Upper lobe of left lung (tissue), 6 donors: ENCODE data around the gene CATSPERD. TPM values are rescaled to one million over a fixed set of nuclear protein-coding genes. Genes with fewer than 3 reads are reported as not detected.

Experiments
- ATAC-seq, 2 donors: fragments of 200-7000 bp; cut with Tn5 transposase; one replicate each; pipeline ENCODE4 v1.9.1; 2022; ENCODE audit warnings: mild to moderate bottlenecking in 2 of 2, moderate library complexity in 2 of 2; ENCODE audit not compliant: low FRiP score in 2 of 2
- DNase-seq, 2 donors: peaks; one replicate each; pipeline ENCODE4 v3.0.0-alpha.2; 2019 to 2020
- H3K27ac ChIP-seq, 4 donors: fragments of 200-600 bp; sonication (generic); one replicate each; pipeline ENCODE4 v1.5.1; 2016 to 2019
- H3K27me3 ChIP-seq, 4 donors: fragments of 200-600 bp; sonication (generic); one replicate each; pipeline ENCODE4 v1.5.1; 2017 to 2019
- H3K36me3 ChIP-seq, 4 donors: fragments of 200-600 bp; sonication (generic); one replicate each; pipeline ENCODE4 v1.5.1; 2016 to 2019
- H3K4me1 ChIP-seq, 4 donors: fragments of 200-600 bp; sonication (generic); one replicate each; pipeline ENCODE4 v1.5.1; 2018 to 2019
- H3K4me3 ChIP-seq, 4 donors: fragments of 200-600 bp; sonication (generic); one replicate each; pipeline ENCODE4 v1.5.1; 2017 to 2019; ENCODE audit warnings: mild to moderate bottlenecking in 2 of 4, moderate library complexity in 1 of 4
- H3K9me3 ChIP-seq, 4 donors: fragments of 200-600 bp; sonication (generic); one replicate each; pipeline ENCODE4 v1.5.1; 2018 to 2019
- CTCF ChIP-seq, 6 experiments: fragments of 450-650 bp in 4 of 6; fragments of 200-600 bp in 2 of 6; sonication (generic) in 2 of 6; IDR thresholded peaks; one replicate each; pipeline ENCODE4 v1.5.1; 2016 to 2019; ENCODE audit warnings: antibody characterized with exemption in 6 of 6
- EP300 ChIP-seq, 4 donors: sonication (generic); formaldehyde crosslinking; IDR thresholded peaks; one replicate each; pipeline ENCODE4 v1.5.1; 2017; ENCODE audit warnings: antibody characterized with exemption in 4 of 4, control low read depth in 2 of 4
- POLR2A ChIP-seq, 4 donors: fragments of 450-650 bp; IDR thresholded peaks; one replicate each; pipeline ENCODE4 v1.5.1; 2016 to 2017; ENCODE audit warnings: antibody characterized with exemption in 4 of 4, mild to moderate bottlenecking in 2 of 4
- POLR2AphosphoS5 ChIP-seq, 2 donors: sonication (generic); formaldehyde crosslinking; IDR thresholded peaks; one replicate each; pipeline ENCODE4 v1.5.1; 2017; ENCODE audit warnings: antibody characterized with exemption in 2 of 2
- WGBS, 2 donors: methylation state at CpG; one replicate each; pipeline ENCODE4 v1.1.5; 2017 to 2018; 5-methylcytosine and 5-hydroxymethylcytosine counted together
- total RNA-seq, 6 donors: library from RNA; depleted of rRNA in 4 of 6; stranded (reverse); fragments of >200 nt in 4 of 6; gene quantifications; one replicate each; pipeline versions ENCODE4 v1.1.0 to v1.2.1, GENCODE V29; 2016 to 2021
- donor health status: DM: no; HTN: no; CAD: no; lungs with moderate emphysema.
- donor health status: DM: no; HTN: yes; CAD: no; lungs with severe emphysema.

Gene CATSPERD
- total RNA-seq, 6 donors from 2014 or later = 1.1 to 5.9 (median 1.7) TPM; not detected in 3

- Histone ChIP-seq H3K36me3 (peaks cover 15 to 29% (median 28%) of the 10 kb centered on the region in 4 donors), H3K27me3 (no peaks in the 10 kb centered on the region), H3K27ac (no peak overlapping the region), H3K4me3 (no peak overlapping the region), H3K9me3 (no peaks in the 10 kb centered on the region), H3K4me1 (peaks cover 6 to 8% (median 7%) of the 10 kb centered on the region in 4 donors)
- WGBS, 2 donors = 94 to 95% methylated on average over 18 of the region's 18 CpGs
- ATAC-seq = no peak
- TF ChIP-seq EP300 (IDR thresholded peaks at IDR 0.05) (no peak), POLR2A (IDR thresholded peaks at IDR 0.05) (no peak), POLR2AphosphoS5 (IDR thresholded peaks at IDR 0.05) (no peak), CTCF (IDR thresholded peaks at IDR 0.05) (no peak)
- DNase-seq = no peak
These were observed 71.8 kb downstream of the CATSPERD start for GRCh38 chr19:5792224-5792623.

- Histone ChIP-seq H3K27me3 (no peaks in the 10 kb centered on the region), H3K4me3 (no peak overlapping the region), H3K4me1 (peaks cover 6 to 8% (median 7%) of the 10 kb centered on the region in 4 donors), H3K27ac (no peak overlapping the region), H3K9me3 (no peaks in the 10 kb centered on the region), H3K36me3 (peaks cover 11 to 20% (median 18%) of the 10 kb centered on the region in 4 donors)
- 94 to 98% methylated on average over 3 of the region's 3 CpGs for WGBS, 2 donors
- no peak for DNase-seq
- no peak for ATAC-seq
- TF ChIP-seq EP300 (IDR thresholded peaks at IDR 0.05) = no peak
- TF ChIP-seq POLR2A (IDR thresholded peaks at IDR 0.05) = no peak
- no peak for TF ChIP-seq POLR2AphosphoS5 (IDR thresholded peaks at IDR 0.05)
- no peak for TF ChIP-seq CTCF (IDR thresholded peaks at IDR 0.05)
These were observed 72.8 kb downstream of the CATSPERD start for GRCh38 chr19:5793188-5793587.

GRCh38 chr19:5795382-5795919, 75.0 kb downstream of the CATSPERD start:
- no peak for TF ChIP-seq CTCF (IDR thresholded peaks at IDR 0.05)
- TF ChIP-seq POLR2AphosphoS5 (IDR thresholded peaks at IDR 0.05) = no peak
- no peak for TF ChIP-seq EP300 (IDR thresholded peaks at IDR 0.05)
- no peak for TF ChIP-seq POLR2A (IDR thresholded peaks at IDR 0.05)
- ATAC-seq = no peak
- peaks cover 0 to 1% (median 0%) of the 10 kb centered on the region in 4 donors for H3K27me3 ChIP-seq
- H3K4me3 ChIP-seq = no peak overlapping the region
- H3K9me3 ChIP-seq = no peaks in the 10 kb centered on the region
- 87 to 88% methylated on average over 7 of the region's 7 CpGs for WGBS, 2 donors
- H3K27ac ChIP-seq = no peak overlapping the region
- no peak for DNase-seq
- no peaks in the 10 kb centered on the region for H3K36me3 ChIP-seq
- H3K4me1 ChIP-seq = peaks cover 0 to under 1% (median under 1%) of the 10 kb centered on the region in 4 donors

- Histone ChIP-seq H3K9me3 (no peaks in the 10 kb centered on the region), H3K27me3 (peaks cover 0 to 12% (median 6%) of the 10 kb centered on the region in 4 donors), H3K36me3 (no peaks in the 10 kb centered on the region), H3K4me1 (peaks cover 0 to 11% (median 3%) of the 10 kb centered on the region in 4 donors), H3K27ac (no peak overlapping the region), H3K4me3 (no peak overlapping the region)
- ATAC-seq (no peak), DNase-seq (no peak)
- no peak for TF ChIP-seq CTCF (IDR thresholded peaks at IDR 0.05)
- no peak for TF ChIP-seq POLR2A (IDR thresholded peaks at IDR 0.05)
- no peak for TF ChIP-seq POLR2AphosphoS5 (IDR thresholded peaks at IDR 0.05)
- no peak for TF ChIP-seq EP300 (IDR thresholded peaks at IDR 0.05)
- WGBS, 2 donors = 78% methylated on average over 8 of the region's 8 CpGs
These were observed 77.8 kb downstream of the CATSPERD start for GRCh38 chr19:5798244-5798643.
